ENCODE data around the gene NOS2.
"Not testable (repeated sequence)": the region's sequence is repeated elsewhere in the genome, so short reads cannot be mapped to it uniquely, and the experiment has no call there.

Gene NOS2

DNA sequence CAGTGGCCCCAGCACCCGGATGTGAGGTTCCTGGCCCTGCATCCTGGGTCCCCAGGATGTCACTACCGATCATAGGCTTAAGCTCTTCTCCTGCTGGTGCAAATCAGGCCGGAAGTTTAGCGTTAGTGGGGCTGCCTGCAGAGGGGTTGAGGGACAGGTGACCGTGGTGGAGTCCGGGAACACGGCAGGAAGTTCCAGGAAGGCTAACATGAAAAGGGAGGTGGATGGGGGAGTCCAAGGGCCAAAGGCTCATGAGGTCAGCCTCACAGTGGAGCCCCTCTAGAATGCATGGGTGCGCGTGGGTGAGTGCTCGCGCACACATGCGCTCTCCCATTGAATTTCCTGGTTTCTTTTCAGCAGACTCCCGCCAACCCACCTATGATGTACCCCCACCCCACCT is 46.6 kb downstream of the NOS2 start:
- not testable (repeated sequence) for DNase-seq

- DNase-seq = not testable (repeated sequence)
Observed at GRCh38 chr17:27752831-27753619, 47.3 kb downstream of the NOS2 start.

GRCh38 chr17:27751622-27752490 is 48.5 kb downstream of the NOS2 start:
- no peak for DNase-seq

DNA sequence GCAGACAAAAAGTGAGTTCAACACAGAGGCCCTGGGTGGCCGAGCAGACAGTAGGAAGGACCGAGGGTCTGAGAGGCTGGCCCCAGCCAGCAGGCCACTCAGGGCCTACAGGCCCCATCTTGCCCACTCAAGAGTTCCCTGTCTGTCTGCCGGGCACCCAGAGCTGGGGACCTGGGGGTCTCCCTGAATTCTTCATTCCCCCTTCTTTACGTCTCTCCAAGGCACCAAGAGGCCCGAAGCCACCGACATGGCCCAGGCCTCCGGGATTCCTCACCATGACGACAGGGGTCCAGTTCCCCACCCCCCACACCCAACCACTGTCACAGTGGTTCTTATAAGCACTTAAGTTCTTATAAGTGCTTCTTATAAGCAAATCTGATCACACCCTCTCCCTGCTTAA is 49.2 kb downstream of the NOS2 start:
- DNase-seq = no peak

GRCh38 chr17:27749562-27750150 is 50.7 kb downstream of the NOS2 start:
- not testable (repeated sequence) for DNase-seq

DNA sequence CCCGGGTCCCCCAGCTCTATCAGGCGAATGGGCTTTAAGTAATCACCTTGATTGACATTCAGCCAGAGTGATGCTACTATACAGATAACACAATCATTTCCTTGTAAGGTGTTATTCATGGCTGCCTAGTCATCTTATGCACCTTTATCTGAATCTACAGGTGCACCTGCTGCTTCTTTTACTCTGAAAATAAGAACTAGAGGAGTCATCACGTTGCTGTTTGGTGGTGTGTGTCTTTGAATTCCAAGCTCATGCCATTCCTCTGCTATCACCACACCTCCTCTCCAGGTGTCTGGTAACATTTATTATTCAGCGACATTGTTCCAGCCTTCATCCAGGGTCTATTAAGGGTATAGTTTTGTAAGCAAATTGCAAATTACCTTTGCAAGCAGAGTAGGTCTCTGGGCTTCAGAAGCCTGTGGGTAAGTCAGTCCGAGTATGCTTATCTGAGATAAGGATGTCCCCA is 51.9 kb downstream of the NOS2 start:
- no peak for DNase-seq

DNA sequence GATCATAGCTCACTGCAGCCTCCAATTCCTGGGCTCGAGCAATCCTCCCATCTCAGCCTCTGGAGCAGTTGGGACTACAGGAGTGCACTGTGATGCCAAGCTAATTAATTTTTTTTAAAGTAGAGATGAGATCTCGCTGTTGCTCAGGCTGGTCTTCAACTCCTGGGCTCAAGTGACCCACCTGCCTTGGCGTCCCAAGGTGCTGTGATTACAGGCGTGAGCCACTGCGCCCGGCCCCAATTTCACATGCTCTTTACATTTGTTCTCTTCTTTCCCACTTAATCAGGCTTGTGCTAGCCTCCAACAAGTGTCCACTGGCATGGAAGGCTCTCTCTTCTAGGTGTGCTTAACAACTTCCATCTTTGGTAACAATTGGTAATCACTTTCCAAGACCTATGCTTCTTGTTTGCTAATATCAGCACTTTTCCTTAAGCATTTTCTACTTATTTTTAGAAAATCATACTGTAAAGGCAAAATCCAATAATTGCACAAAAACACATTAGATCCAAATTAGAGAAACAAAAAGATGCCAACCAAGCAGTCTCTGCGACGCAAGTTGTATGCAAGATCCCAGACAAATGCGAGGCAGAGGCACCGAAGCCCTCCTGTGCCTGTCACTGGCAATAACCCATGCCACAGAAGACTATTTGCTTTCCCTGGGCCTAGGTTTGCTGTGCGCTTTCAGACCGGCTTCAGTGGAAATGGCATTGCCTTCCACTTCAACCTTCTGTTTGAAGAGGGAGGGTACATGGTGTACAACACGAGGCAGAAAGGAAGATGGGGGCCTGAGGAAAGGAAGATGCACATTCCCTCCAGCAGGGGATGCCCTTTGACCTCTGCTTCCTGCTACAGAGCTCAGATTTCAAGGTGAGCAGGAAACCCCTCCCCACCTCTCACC is 52.6 kb downstream of the NOS2 start:
- DNase-seq = no peak

DNA sequence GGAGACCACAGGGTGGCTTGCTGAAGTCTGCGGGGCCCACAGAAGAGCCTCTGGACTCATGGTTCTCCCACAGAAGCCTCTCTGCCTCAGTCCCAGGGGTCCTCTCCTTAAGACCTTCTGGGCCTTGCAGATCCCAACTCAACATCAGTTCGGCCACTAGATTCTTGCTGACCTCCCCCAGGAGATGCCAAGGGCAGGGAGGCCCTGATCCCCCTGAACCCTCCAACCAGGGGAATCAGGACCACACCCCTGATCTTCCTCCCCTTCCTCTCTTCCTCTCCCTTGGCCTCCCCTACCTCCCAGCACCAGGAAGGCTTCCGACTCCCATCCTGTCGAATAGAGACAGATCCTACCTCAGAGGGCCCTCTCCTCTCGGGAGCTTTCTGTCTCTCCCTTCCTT is 53.4 kb downstream of the NOS2 start:
- no peak for DNase-seq

DNA sequence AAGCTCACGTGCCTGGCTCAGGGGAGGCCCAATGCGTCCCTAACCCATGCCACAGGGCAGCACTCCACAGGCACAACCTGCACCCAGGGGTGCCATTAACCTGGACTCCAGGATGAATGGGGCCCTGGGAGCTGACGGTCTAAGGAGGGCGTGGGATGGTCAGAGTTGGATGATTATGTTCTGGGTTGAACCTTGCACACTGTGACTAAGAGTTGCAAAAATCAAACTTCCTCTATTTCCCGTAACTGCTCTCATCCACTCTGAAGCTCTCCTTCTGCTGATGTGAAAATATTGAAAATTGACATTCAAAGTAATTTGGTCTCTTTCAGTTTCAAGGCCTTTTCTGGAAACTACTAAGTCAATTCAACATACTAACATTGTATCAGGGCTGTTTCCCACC is 54.0 kb downstream of the NOS2 start:
- not testable (repeated sequence) for DNase-seq

- not testable (repeated sequence) for DNase-seq
Observed at GRCh38 chr17:27745207-27745830, 55.0 kb downstream of the NOS2 start.

GRCh38 chr17:27743281-27743885 is 56.9 kb downstream of the NOS2 start:
- DNase-seq = no peak

GRCh38 chr17:27741971-27742575 is 58.3 kb downstream of the NOS2 start:
- no peak for DNase-seq

GRCh38 chr17:27741361-27741861 is 58.9 kb downstream of the NOS2 start:
- DNase-seq = no peak

GRCh38 chr17:27740541-27740940 is 59.8 kb downstream of the NOS2 start:
- DNase-seq = not testable (repeated sequence)

GRCh38 chr17:27733773-27734172 is 66.6 kb downstream of the NOS2 start:
- no peak for DNase-seq

DNA sequence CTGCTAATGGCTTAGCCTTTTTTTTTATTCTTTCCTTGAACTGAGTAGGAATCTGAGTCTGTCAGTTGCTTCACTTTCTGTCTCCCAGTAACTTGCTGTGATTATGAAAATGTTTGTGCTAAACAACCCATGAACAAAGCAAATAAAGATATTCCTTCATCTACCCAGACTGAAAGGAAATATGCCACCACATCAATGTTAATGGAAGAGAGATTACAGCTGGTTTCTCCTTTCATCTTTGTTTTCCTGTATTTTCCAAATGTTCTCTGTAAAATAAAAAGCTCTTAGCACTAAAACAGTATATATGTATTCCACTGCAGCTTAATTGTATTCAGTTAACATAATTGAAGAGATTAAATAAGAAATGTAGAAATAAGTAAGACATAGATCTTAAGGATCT is 67.6 kb downstream of the NOS2 start:
- not testable (repeated sequence) for DNase-seq

GRCh38 chr17:27725982-27726381 is 74.3 kb downstream of the NOS2 start:
- DNase-seq = not testable (repeated sequence)

GRCh38 chr17:27721797-27722196 is 78.5 kb downstream of the NOS2 start:
- no peak for DNase-seq

All from CD4-positive, alpha-beta T cell treated with Interleukin-10 for 1 hour (primary cell).